ENCODE results near the gene FOXK1.

DNA sequence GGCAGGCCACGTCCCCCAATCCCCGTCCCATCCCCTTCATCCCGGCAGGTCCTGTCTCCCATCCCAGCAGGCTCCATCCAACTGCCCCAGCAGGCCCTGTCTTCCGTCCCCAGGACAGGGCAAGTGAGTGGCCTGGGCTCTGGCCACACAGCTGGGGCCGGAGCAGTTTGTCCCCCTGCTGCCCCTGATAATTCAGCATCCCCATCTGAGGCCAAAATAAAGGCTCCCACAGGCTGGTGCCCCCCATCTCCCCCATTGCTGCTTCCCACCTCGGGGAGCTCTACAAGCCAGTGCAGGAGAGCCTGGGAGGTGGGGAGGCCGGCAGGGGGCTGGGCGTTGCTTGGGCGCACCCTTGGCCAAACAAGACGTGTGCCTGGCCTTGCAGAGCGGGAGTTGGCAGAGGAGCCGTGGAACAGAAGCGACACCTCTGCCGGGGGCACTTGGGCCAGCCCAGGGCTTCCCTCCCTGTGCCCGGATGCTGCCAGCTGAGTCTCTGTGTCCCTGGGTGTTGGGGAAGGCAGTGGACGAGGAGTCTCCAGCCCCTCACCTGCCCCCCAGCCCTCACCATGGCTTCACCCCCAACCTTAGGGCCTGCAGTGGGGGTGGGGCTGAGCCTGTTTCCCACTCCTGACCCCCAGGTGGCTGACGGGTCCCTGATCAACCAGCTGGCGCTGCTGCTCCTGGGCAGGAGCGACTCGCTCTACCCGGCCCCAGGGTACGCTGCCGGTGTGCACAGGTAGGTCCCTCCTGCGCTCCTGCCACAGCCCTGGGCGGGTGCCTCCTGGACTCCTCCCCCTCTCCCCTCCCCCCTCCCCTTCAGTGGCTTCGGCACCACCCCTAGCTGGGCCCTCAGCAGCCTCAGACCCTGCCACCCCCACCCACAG is 107.3 kb downstream of the FOXK1 start:
- TF ChIP-seq, protein P1, sequence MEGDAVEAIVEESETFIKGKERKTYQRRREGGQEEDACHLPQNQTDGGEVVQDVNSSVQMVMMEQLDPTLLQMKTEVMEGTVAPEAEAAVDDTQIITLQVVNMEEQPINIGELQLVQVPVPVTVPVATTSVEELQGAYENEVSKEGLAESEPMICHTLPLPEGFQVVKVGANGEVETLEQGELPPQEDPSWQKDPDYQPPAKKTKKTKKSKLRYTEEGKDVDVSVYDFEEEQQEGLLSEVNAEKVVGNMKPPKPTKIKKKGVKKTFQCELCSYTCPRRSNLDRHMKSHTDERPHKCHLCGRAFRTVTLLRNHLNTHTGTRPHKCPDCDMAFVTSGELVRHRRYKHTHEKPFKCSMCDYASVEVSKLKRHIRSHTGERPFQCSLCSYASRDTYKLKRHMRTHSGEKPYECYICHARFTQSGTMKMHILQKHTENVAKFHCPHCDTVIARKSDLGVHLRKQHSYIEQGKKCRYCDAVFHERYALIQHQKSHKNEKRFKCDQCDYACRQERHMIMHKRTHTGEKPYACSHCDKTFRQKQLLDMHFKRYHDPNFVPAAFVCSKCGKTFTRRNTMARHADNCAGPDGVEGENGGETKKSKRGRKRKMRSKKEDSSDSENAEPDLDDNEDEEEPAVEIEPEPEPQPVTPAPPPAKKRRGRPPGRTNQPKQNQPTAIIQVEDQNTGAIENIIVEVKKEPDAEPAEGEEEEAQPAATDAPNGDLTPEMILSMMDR (IDR thresholded peaks at IDR 0.05), result no peak
- no peak for TF ChIP-seq POLR2A (IDR thresholded peaks at IDR 0.05)

Data from adrenal gland (tissue), 5 donors.